ENCODE data around the gene DYNLT4. TPM values are rescaled to one million over a fixed set of nuclear protein-coding genes. Genes with fewer than 3 reads are reported as not detected.
"Not testable (repeated sequence)": the region's sequence is repeated elsewhere in the genome, so short reads cannot be mapped to it uniquely, and the experiment has no call there.

Gene DYNLT4
- total RNA-seq, 1 donor from 2014 or later: 0.55 TPM

GRCh38 chr1:44829506-44830384 is 22.6 kb upstream of the DYNLT4 start:
- ATAC-seq (no peak), DNase-seq (ENCODE audit: low spot score) (no peak)

DNA sequence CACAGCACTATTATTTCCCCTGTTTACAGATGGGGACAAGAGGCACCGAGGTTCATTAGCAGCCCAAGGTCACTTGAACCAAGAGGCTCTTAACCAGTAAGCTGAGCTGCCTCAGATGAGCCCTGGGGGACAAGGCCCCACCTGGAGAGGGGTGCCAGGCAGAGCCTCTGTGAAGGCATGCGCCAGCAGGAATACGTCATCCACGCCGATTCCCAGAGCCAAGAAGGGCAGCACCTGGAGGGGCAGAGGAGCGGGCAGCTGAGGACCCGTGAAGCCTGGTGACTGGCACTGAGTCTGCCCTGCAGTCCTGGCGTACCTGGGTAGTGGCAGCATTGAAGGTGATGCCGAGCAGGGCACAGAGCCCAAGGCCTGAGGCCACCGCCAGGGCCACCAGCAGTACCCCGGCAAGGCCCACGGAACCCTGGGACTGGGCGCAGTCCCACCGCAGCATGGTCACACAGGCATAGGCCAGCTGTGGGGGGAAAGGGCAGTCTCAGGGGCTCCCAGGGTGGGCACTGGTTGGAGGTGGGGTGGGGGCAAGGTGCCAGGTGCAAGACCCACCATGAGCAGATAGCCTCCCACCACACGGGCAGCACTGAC is 21.8 kb upstream of the DYNLT4 start:
- DNase-seq (ENCODE audit: low spot score): no peak

DNA sequence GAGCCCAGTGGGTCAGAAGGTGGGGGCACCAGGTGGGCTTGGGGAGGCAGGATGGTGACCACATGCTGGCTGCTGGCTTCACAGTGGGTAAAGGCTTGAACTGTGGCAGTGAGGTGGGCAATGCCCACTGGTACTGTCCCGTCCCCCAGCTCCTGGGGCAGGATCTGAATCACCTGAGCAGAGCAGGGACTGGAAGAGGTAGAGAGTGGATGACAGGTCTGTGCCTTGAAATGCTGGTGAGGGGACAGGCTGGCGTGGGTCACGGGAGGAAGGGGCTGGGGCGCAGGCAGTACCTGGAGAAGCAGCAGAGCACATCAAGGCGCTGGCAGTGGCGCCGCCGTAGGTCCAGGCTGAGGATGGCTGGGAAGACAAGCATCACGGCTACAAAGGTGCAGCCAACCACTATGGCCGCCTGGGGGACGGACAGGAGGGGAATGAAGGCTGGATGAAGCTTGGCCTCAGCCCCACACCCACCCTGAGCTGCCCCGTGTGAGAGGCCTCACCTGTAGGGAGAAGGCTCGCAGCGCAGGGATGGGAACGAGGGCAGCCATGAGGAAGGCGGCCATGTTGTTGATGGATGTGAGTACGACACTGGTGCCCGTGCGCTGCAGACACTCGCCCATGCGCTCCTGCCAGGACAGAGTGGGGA is 21.0 kb upstream of the DYNLT4 start:
- DNase-seq (ENCODE audit: low spot score): no peak

More for the DNA sequence above, 21.8 kb upstream of the DYNLT4 start:
- ATAC-seq: no peak

DNA sequence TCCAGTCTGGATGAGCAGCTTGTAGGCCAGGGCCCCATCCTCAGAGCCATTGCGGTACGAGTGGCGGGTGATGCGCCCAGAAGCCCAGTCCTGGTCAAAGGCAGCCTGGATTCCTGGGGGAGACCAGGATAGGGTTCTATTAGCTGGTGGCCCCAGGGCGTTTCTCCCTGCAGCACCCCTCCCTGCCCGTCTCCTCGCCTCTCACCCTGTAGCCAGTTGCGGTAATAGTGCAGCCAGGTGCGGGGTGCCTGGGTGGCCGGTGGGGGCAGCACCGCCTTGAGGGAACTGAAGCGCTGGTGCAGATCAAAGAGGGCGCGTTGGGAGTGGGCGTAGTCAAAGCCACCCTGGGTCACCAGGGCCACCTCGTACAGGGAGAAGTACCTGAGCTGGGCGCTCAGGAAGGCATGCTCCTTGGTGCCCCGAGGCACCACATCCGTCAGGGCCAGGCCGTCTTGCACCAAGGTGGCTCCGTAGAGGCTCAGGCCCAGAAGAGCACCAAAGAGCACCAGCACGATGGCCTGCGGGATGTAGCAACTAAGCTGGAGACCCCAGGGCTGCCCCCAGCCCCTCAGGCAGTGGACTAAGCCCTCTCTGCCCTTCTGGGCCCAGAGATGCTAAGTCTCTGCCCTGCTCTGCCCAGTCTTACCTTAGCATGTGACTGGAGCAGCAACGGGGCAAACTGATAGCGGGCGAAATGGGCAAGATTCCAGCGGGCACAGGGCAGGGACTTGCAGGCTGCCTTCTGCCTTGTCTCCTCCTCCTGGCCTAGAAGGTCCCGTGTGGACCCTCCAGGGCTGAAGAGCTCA is 20.2 kb upstream of the DYNLT4 start:
- ATAC-seq (no peak), DNase-seq (ENCODE audit: low spot score) (no peak)

More for the DNA sequence above, 21.0 kb upstream of the DYNLT4 start:
- ATAC-seq: no peak

GRCh38 chr1:44826375-44827196 is 19.4 kb upstream of the DYNLT4 start:
- ATAC-seq: peak; percentile 74
- no peak for DNase-seq (ENCODE audit: low spot score)

- not testable (repeated sequence) for ATAC-seq; DNase-seq (ENCODE audit: low spot score)
These were observed 17.2 kb upstream of the DYNLT4 start for GRCh38 chr1:44824392-44824791.

DNA sequence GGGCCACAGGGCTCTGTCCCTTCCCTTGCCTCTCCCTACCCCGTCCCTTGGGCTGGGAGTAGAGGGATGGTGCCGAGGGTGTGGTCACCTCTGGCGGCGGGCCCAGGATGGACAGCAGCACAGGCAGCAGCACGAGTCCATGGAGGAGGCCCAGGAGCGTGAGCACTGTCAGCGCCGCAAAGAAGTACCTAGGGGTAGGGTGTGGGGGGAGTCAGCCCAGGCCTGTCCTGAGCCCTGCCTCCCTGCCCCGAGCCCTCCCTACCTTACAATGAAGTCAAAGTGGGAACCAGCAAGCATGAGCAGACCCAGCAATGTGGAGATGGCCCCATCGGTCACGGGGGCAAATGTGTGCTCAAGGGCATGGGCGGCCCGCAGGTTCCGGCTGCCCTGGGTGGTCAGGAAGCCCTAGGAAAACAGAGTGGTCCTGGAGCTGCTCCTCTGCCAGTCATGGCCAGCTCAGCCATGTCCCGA is 15.9 kb upstream of the DYNLT4 start:
- DNase-seq (ENCODE audit: low spot score) (no peak), ATAC-seq (no peak)

DNA sequence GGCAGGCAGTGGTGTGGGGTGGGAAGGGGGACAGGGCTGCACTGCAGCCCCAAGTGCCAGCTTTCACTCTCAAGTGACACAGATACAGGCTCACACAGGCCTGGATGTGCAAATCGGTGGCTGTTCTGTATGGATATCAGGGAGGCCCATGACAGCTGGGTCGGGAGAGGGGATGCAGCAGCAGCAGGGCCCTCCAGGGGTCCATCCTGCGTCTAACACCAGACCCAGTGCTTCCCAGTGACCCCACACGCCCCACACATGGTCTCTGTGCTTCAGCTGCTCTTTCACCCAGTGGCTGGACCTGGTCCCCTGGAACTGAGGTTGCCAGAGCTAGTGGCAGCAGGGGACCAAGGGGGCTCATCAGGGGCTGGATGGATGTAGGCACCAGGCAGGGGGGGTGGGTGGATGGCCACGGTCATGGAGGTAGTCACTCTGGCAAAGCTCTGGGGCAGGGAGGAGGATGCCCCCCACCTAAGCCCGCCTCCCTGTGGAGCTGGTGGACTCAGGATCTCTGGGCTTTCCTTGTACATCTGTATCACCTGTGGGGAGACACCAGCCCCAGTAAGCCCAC is 15.1 kb upstream of the DYNLT4 start:
- ATAC-seq (no peak), DNase-seq (ENCODE audit: low spot score) (no peak)

- DNase-seq (ENCODE audit: low spot score) (no peak), ATAC-seq (no peak)
These were observed 14.1 kb upstream of the DYNLT4 start for GRCh38 chr1:44821240-44821715.

DNA sequence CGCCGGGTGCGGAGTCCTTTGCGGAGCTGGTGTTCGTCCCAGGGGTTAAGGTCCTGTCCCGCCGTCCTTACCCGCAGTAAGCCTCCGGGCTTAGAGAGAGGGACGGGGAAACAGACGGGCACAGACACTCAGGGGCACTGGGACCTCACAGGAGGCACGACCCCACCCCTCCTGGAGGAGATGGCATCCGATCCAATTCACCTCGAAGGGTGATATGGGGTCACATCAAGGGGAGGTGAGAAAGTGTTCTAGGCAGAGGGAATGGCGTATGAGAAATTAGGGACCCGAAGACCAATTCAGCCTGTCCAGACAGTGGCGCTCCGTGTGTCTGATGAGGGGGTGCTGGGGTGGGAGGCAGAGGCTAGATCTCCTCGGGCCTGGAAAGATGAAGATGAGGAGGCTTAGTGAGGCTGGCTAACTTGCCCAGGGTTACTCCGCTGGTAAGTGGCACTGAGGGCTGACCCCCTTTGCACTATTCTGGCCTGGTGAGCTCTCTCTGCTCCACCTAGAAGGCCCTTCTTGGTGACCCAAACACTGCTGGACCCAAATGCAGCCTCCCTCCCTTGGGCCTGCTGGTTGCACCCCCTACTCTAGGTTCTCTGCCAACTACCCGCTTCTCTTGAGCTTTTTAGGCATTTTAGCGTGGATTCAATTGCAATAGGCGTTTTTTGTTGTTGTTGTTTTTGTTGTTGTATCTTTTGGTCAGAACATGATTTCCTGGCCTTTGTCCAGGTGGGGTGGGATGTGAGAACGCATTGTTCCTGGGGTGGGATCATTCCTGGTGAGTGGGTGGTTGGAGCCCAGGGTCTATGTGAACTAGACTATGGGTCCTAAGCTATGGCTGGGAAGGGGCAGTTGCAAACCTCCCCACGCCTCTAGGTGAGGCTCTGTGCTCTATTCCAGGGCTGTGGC is 13.4 kb upstream of the DYNLT4 start:
- no peak for DNase-seq (ENCODE audit: low spot score)

DNA sequence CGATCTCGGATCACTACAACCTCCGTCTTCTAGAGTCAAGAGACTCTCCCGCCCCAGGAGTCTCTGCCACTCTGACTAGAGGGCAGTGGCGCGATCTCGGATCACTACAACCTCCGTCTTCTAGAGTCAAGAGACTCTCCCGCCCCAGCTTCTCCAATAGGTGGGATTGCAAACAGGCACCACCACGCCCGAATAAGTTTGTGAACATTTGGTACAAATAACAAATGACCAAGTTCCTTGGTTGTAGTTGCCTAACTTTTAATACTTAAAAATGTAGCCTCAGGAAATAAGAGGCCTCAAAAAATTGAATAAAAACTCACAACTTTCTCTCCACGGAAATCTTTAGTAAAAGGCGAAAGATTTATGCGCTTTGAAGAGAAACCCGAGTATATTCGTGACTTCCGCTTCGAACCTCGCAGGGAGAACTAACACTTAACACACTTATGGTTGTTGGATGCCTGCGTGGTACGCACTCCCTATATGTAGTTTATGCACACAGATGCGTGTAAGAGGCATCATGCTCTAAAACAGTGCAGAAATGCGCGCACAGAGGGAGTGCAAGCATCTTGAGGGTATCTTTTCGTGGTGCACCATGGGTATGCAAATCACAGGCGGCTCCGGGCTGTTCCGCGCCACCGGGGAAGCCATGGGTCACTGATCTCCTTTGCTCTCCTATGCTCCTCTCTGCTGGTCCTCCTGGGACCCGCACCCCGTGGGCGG is 12.6 kb upstream of the DYNLT4 start:
- peak; percentile 85 for DNase-seq (ENCODE audit: low spot score)
- peak; percentile 91 for ATAC-seq

More for the DNA sequence above, 13.4 kb upstream of the DYNLT4 start:
- ATAC-seq: peak; percentile 16

GRCh38 chr1:44819196-44819607 is 12.1 kb upstream of the DYNLT4 start:
- no peak for DNase-seq (ENCODE audit: low spot score)
- peak; percentile 19 for ATAC-seq

DNA sequence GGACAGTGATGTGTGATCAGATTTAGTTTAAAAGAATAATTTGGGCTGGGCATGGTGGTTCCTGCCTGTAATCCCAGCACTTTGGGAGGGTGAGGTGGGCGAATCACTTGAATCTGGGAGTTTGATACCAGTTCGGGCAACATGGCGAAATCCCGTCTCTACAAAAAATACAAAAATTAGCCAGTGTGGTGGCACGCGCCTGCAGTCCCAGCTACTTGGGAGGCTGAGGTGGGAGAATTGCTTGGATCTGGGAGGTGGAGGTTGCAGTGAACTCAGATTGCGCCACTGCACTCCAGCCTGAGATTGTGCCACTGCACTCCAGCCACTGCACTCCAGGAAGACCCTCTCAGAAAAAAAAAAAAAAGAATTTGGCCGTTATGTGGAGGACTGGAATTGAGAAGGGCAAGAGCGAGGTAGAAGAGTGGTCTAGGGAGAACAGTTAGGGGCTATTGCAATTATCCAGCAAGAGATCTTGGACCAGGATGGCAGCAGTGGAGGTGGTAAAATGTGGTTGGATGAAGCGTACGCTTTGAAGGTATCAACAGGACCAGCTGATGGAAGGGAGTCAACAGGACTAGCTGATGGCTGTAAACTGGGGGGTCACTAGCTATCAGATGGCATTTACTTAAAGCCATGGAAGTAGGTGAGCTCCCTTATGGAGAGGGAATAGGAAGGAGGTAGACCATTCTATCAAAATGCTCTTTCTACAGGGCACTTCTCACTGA is 10.8 kb upstream of the DYNLT4 start:
- no peak for DNase-seq (ENCODE audit: low spot score)
- ATAC-seq: no peak

DNA sequence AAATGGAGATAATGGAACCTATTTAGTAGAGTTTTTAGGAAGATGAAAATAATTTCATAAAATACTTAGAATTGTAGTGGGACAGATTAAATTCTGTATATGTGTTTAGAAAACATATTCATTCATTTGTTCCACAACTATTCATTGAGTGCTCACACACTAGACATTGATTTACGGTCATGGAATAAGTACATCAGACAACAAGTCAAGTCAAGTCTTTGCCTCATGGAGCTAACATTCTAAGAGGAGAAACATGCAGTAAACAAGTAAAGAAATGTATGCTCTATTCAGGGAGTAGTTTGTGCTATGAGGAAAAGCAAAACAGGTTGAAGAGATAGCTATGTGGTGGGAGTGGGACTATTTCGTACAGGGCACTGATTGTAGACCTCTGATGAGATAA is 10.2 kb upstream of the DYNLT4 start:
- no peak for ATAC-seq
- no peak for DNase-seq (ENCODE audit: low spot score)

DNA sequence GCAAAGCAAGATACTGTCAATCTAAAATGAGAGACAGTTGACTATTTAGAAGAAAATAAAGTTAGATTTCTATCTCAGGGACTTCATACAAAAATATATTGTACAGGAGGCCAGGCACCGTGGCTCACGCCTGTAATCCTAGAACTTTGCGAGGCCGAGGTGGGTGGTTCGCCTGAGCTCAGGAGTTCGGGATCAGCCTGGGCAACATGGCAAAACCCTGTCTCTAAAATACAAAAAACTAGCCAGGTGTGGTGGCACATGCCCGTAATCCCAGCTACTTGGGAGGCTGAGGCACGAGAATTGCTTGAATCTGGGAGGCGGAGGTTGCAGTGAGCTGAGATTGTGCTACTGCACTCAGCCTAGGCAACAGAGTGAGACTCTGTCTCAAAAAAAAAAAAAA is 8.8 kb upstream of the DYNLT4 start:
- not testable (repeated sequence) for DNase-seq (ENCODE audit: low spot score)

DNA sequence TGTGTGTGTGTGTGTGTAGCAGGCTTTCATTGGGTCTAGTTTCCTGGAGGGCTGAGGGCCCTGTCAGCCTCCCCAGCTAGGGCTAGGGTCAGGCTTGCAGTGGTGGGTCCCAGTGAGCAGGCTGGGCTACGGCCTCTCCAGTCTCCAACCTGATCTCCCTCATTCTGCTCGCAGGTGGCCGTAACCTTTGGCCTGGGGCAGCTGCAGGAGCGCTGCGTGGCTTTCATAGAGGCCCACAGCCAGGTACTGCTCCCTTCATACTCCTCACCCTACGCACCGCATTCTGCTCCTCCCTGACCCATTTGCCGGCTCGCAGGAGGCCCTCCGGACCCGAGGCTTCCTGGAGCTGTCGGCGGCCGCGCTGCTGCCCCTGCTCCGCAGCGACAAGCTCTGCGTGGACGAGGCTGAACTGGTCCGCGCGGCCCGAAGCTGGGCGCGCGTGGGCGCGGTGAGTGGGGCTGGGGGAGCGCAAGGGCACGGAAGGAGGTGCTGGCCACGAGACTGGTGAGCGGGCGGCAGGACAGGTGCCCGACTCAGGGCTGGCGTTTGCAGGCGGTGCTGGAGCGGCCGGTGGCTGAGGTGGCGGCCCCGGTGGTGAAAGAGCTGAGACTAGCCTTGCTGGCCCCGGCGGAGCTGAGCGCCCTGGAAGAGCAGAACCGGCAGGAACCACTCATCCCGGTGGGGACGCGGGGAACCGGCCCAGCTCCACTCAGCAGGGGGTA is 5.8 kb upstream of the DYNLT4 start:
- DNase-seq (ENCODE audit: low spot score): peak; percentile 72
- ATAC-seq: peak; percentile 67

More for the DNA sequence above, 8.8 kb upstream of the DYNLT4 start:
- not testable (repeated sequence) for ATAC-seq
